ENCODE measurements around the gene SLC28A1. TPM values are rescaled to one million over a fixed set of nuclear protein-coding genes. Genes with fewer than 3 reads are reported as not detected.

The SLC28A1 gene
- total RNA-seq, 1 experiment from 2014 or later: 0.13 TPM

DNA sequence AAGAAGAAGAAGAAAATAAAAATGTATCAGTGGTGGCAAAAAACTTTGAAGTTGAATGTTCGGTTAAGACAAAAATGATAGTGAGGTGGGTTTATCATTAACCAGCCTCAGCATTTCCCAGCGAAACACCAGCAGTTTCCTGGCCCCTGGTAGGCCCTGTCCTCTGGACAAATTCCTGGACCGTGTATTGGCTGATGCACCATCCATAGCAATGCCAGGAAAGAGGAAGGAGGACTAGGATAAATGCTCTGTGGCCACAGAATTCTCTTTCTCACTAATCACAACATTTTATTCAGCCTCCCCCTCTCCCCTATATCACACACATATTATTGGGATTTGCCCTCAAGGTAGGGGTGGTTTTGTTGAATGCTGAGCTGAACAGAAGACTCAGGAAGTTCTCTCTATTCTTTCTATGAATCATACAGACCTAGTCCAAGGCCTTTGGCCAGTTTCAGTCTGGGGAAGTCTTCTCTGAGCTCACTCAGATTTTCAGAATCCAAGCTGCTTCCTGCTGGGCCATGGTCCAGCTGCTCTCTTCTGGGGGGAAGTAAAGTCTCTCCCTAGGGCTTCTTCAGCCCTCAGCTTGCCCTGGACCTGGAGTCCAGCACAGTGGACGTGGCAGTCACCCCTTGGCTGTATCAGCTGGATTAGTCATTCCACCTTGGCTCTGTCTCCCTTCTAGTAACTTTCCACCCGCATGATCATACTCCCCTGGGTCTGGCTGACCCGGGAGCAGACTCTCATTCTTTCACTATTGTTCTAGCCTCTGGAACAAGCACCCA lies 27.6 kb downstream of the SLC28A1 start:
- Histone ChIP-seq H3K79me2 (ENCODE audit: insufficient read depth, low read length) (no peaks in the 10 kb centered on the region), H2AFZ (ENCODE audit: low read length) (no peak overlapping the region), H3K9ac (ENCODE audit: extremely low read depth, insufficient read length, low read length) (no peak overlapping the region), H4K5ac (ENCODE audit: insufficient read length, low read depth, low read length) (no peak overlapping the region), H2BK15ac (ENCODE audit: low read depth, low read length) (no peak overlapping the region), H3K56ac (ENCODE audit: insufficient read length, low read depth, low read length) (no peak overlapping the region), H3K4me2 (ENCODE audit: insufficient read depth, insufficient read length, low read length) (no peak overlapping the region), H2BK20ac (ENCODE audit: low read depth, low read length, poor library complexity, severe bottlenecking) (no peak overlapping the region), H2BK5ac (ENCODE audit: insufficient read length, low read length) (no peak overlapping the region), H3K27ac (ENCODE audit: insufficient read length, low read depth, low read length) (no peak overlapping the region), H3K23me2 (ENCODE audit: insufficient read length, low read depth, low read length, poor library complexity, severe bottlenecking) (no peaks in the 10 kb centered on the region), H3K79me1 (ENCODE audit: insufficient read depth, low read depth, low read length, poor library complexity, severe bottlenecking) (no peaks in the 10 kb centered on the region), H2BK120ac (ENCODE audit: low read depth, low read length, poor library complexity, severe bottlenecking) (no peak overlapping the region), H3K9me3 (ENCODE audit: control insufficient read depth, low read depth, low read length) (no peaks in the 10 kb centered on the region), H4K8ac (replicated peaks; ENCODE audit: insufficient read length, low read depth, low read length) (no peak overlapping the region), H3K4ac (ENCODE audit: low read depth, low read length) (no peak overlapping the region), H4K91ac (ENCODE audit: insufficient read length, low read depth, low read length) (no peak overlapping the region), H3K27me3 (ENCODE audit: insufficient read depth, low read length) (no peaks in the 10 kb centered on the region), H3K23ac (ENCODE audit: insufficient read length, low read depth, low read length) (no peak overlapping the region), H3K18ac (ENCODE audit: insufficient read length, low read depth, low read length) (no peak overlapping the region), H3K14ac (ENCODE audit: insufficient read depth, low read length) (no peak overlapping the region), H3K4me1 (ENCODE audit: insufficient read depth, low read length) (no peaks in the 10 kb centered on the region), H4K20me1 (ENCODE audit: control insufficient read depth, insufficient read depth, insufficient read length) (no peaks in the 10 kb centered on the region), H2BK12ac (ENCODE audit: insufficient read length, low read depth, low read length) (no peak overlapping the region), H3T11ph (ENCODE audit: low read length) (no peak overlapping the region), H2AK5ac (ENCODE audit: insufficient read length, low read length) (no peak overlapping the region)
- Mint-ChIP-seq H3K4me1 (peaks cover 8 to 14% of the 10 kb centered on the region in 2 experiments), H3K36me3 (ENCODE audit: insufficient read depth in 1 of 3, low read depth in 3 of 3) (no peaks in the 10 kb centered on the region), H3K4me3 (no peak overlapping the region), H3K27ac (peak overlapping the region in 1 of 3 experiments; percentile 10; a peak in 2 of 7 replicates), H3K9me3 (no peaks in the 10 kb centered on the region; a peak in 2 of 5 replicates), H3K27me3 (ENCODE audit: low read depth) (no peaks in the 10 kb centered on the region)
- DNase-seq: no peak
- no CpG with 5 or more reads among the region's 6 CpGs for WGBS (ENCODE audit: extremely low coverage, insufficient read length, low lambda C conversion rate)
- TF ChIP-seq, protein P1, sequence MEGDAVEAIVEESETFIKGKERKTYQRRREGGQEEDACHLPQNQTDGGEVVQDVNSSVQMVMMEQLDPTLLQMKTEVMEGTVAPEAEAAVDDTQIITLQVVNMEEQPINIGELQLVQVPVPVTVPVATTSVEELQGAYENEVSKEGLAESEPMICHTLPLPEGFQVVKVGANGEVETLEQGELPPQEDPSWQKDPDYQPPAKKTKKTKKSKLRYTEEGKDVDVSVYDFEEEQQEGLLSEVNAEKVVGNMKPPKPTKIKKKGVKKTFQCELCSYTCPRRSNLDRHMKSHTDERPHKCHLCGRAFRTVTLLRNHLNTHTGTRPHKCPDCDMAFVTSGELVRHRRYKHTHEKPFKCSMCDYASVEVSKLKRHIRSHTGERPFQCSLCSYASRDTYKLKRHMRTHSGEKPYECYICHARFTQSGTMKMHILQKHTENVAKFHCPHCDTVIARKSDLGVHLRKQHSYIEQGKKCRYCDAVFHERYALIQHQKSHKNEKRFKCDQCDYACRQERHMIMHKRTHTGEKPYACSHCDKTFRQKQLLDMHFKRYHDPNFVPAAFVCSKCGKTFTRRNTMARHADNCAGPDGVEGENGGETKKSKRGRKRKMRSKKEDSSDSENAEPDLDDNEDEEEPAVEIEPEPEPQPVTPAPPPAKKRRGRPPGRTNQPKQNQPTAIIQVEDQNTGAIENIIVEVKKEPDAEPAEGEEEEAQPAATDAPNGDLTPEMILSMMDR (conservative IDR thresholded peaks at IDR 0.05): no peak

All from H9 (cell line).